Measurements from ENCODE around the gene BCO2.

Gene BCO2

GRCh38 chr11:112215621-112216020, 40.3 kb downstream of the BCO2 start:
- no peak for DNase-seq (ENCODE audit: low read depth in 2 of 2)

- DNase-seq (ENCODE audit: low read depth in 2 of 2) = no peak
Observed at GRCh38 chr11:112216561-112217105, 41.3 kb downstream of the BCO2 start.

- peak in 1 of 2 donors; percentile 8 for DNase-seq (ENCODE audit: low read depth in 2 of 2)
Observed at GRCh38 chr11:112219476-112220232, 44.3 kb downstream of the BCO2 start.

GRCh38 chr11:112221274-112221835, 46.0 kb downstream of the BCO2 start:
- DNase-seq (ENCODE audit: low read depth in 2 of 2) = no peak

GRCh38 chr11:112222303-112222702, 47.0 kb downstream of the BCO2 start:
- DNase-seq (ENCODE audit: low read depth in 2 of 2) = no peak

- DNase-seq (ENCODE audit: low read depth in 2 of 2) = no peak
Observed at GRCh38 chr11:112223121-112223520, 47.8 kb downstream of the BCO2 start.

- no peak for DNase-seq (ENCODE audit: low read depth in 2 of 2)
Observed at GRCh38 chr11:112223754-112224532, 48.6 kb downstream of the BCO2 start.

- no peak for DNase-seq (ENCODE audit: low read depth in 2 of 2)
Observed at GRCh38 chr11:112225753-112226061, 50.4 kb downstream of the BCO2 start.

GRCh38 chr11:112226062-112226830, 50.9 kb downstream of the BCO2 start, which contains the start of gene PTS:
Gene PTS, plus strand, starts transcription at chr11:112226428. Its CDS starts 16 bp downstream, at chr11:112226444.
- DNase-seq (ENCODE audit: low read depth in 2 of 2) = peak; percentile 53 to 72

- DNase-seq (ENCODE audit: low read depth in 2 of 2) = no peak
Observed at GRCh38 chr11:112226831-112227401, 51.6 kb downstream of the BCO2 start.

- no peak for DNase-seq (ENCODE audit: low read depth in 2 of 2)
Observed at GRCh38 chr11:112227471-112227870, 52.2 kb downstream of the BCO2 start.

GRCh38 chr11:112228706-112229105, 53.4 kb downstream of the BCO2 start:
- no peak for DNase-seq (ENCODE audit: low read depth in 2 of 2)

- no peak for DNase-seq (ENCODE audit: low read depth in 2 of 2)
Observed at GRCh38 chr11:112229159-112229558, 53.8 kb downstream of the BCO2 start.

GRCh38 chr11:112229746-112230433, 54.6 kb downstream of the BCO2 start:
- DNase-seq (ENCODE audit: low read depth in 2 of 2) = no peak

- no peak for DNase-seq (ENCODE audit: low read depth in 2 of 2)
Observed at GRCh38 chr11:112231952-112232351, 56.6 kb downstream of the BCO2 start.

GRCh38 chr11:112235750-112236390, 60.6 kb downstream of the BCO2 start:
- DNase-seq (ENCODE audit: low read depth in 2 of 2) = no peak

GRCh38 chr11:112237451-112237850, 62.1 kb downstream of the BCO2 start:
- DNase-seq (ENCODE audit: low read depth in 2 of 2) = no peak

GRCh38 chr11:112238041-112238440, 62.7 kb downstream of the BCO2 start:
- no peak for DNase-seq (ENCODE audit: low read depth in 2 of 2)

- no peak for DNase-seq (ENCODE audit: low read depth in 2 of 2)
Observed at GRCh38 chr11:112241486-112241885, 66.2 kb downstream of the BCO2 start.

GRCh38 chr11:112247201-112247600, 71.9 kb downstream of the BCO2 start:
- no peak for DNase-seq (ENCODE audit: low read depth in 2 of 2)

Measured in stimulated activated CD8-positive, alpha-beta memory T cell treated with anti-CD3 and anti-CD28 coated beads, Interleukin-2, amount 100 ng/mL, for 1 hour (primary cell).